Neural crest cell (in vitro differentiated cells): ENCODE results near the gene PADI4. TPM values are rescaled to one million over a fixed set of nuclear protein-coding genes. Genes with fewer than 3 reads are reported as not detected.
A peak's percentile ranks its signal among the peaks of the same experiment; 100 is the strongest.
"Not testable (repeated sequence)": the region's sequence is repeated elsewhere in the genome, so short reads cannot be mapped to it uniquely, and the experiment has no call there.

ENCODE experiments used
- DNase-seq: peaks from one replicate; pipeline ENCODE4 v3.0.0; 2021; ENCODE audit warnings: low read depth, mixed read lengths, low spot score
- H3K27ac Mint-ChIP-seq: one replicate; pipeline ENCODE4 v1.8.0; 2021; ENCODE audit warnings: mild to moderate bottlenecking, mixed read lengths; ENCODE audit not compliant: unreplicated experiment
- H3K27me3 Mint-ChIP-seq: 2 replicates; pipeline ENCODE4 v1.8.0; 2021; ENCODE audit warnings: low read depth, mild to moderate bottlenecking, mixed read lengths
- H3K36me3 Mint-ChIP-seq: 2 replicates; pipeline ENCODE4 v1.8.0; 2021; ENCODE audit warnings: low read depth, mild to moderate bottlenecking, mixed read lengths
- H3K4me1 Mint-ChIP-seq: 2 replicates; pipeline ENCODE4 v1.8.0; 2021; ENCODE audit warnings: mixed read lengths
- H3K4me3 Mint-ChIP-seq: one replicate; pipeline ENCODE4 v1.8.0; 2021; ENCODE audit warnings: mild to moderate bottlenecking, mixed read lengths
- H3K9me3 Mint-ChIP-seq: 2 replicates; pipeline ENCODE4 v1.8.0; 2021; ENCODE audit warnings: mixed read lengths
- total RNA-seq: library from RNA; stranded (reverse); gene quantifications from 2 replicates; pipeline ENCODE4 v1.2.1, GENCODE V29; 2021
- TF ChIP-seq, protein P1 (sequence below): fragments of 200-600 bp; sonication (generic); conservative IDR thresholded peaks from 2 replicates; pipeline ENCODE4 v1.5.0; 2021; ENCODE audit warnings: antibody characterized with exemption, mild to moderate bottlenecking

PADI4 gene
- total RNA-seq, 1 donor from 2014 or later, result not detected

DNA sequence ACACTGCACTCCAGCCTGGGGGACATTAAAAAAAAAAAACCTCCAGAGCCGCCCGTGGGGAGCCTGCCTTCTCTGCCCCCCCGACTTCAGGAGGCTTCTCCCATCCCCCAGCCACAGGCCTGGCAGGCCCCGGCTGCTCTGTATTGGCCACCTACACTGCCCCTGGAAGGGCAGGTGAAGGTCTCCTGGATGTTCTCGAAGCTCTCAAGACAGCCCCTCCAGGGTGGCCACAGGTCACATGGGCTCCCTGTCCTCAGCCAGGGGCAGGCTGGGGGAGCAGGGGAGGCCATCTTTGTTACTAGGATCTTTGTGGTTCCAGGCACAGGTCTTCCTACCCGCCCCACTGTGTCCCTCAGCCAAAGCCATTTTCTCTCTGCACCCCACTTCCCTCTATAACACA, 96.8 kb downstream of the PADI4 start:
- Mint-ChIP-seq H3K4me3 (no peak overlapping the region), H3K36me3 (peaks cover 10% of the 10 kb centered on the region), H3K4me1 (peaks cover 4% of the 10 kb centered on the region), H3K27me3 (no peaks in the 10 kb centered on the region), H3K27ac (no peak overlapping the region), H3K9me3 (no peaks in the 10 kb centered on the region)
- TF ChIP-seq, protein P1, sequence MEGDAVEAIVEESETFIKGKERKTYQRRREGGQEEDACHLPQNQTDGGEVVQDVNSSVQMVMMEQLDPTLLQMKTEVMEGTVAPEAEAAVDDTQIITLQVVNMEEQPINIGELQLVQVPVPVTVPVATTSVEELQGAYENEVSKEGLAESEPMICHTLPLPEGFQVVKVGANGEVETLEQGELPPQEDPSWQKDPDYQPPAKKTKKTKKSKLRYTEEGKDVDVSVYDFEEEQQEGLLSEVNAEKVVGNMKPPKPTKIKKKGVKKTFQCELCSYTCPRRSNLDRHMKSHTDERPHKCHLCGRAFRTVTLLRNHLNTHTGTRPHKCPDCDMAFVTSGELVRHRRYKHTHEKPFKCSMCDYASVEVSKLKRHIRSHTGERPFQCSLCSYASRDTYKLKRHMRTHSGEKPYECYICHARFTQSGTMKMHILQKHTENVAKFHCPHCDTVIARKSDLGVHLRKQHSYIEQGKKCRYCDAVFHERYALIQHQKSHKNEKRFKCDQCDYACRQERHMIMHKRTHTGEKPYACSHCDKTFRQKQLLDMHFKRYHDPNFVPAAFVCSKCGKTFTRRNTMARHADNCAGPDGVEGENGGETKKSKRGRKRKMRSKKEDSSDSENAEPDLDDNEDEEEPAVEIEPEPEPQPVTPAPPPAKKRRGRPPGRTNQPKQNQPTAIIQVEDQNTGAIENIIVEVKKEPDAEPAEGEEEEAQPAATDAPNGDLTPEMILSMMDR, result no peak
- DNase-seq, result no peak

DNA sequence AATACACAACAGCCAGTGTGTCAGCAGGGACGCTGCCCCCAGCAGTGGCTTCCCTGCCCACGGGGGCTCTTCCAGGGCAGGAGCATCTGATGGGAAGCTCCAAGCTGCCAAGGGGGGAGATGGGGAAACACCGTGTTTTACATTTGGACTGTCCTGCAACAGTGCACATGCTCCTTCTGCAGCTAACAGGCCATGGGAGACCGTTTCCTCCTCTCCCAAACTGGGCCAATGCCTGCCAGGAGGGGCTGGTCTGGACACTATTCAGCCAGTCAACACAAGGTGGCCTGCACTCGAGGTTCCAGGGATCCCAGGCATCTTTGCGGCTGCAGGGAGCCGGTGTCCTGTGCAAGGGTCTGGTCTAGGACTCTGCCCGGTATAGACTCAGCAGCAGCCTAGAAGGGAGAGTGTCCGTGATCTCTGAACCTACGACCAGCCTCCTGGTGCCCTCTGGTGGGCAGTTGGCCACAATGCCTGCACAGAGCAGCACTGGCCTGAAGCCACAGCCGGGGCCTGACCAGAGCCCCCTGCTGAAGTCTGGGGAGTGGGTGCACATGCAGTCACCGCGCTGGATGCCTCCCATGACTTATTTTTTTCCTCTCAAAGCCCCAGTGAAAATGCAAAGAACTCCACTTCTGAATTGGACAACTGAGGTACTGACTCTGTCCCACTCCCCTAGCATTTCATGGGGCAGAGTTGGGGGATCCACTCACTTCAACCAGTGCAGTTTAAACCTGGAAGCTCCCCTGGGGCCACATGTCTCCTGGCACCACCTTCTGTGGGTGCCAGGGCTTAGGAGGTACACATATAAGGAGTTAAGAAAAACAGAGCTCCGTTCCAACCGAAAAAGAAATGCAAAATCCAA, 98.1 kb downstream of the PADI4 start:
- TF ChIP-seq, protein P1, result peak; percentile 82
- peak; percentile 79 for DNase-seq
- Mint-ChIP-seq H3K27me3 (no peaks in the 10 kb centered on the region), H3K27ac (no peak overlapping the region), H3K36me3 (peaks cover 13% of the 10 kb centered on the region), H3K4me3 (peak overlapping the region; percentile 19), H3K9me3 (no peaks in the 10 kb centered on the region), H3K4me1 (no peaks in the 10 kb centered on the region)

DNA sequence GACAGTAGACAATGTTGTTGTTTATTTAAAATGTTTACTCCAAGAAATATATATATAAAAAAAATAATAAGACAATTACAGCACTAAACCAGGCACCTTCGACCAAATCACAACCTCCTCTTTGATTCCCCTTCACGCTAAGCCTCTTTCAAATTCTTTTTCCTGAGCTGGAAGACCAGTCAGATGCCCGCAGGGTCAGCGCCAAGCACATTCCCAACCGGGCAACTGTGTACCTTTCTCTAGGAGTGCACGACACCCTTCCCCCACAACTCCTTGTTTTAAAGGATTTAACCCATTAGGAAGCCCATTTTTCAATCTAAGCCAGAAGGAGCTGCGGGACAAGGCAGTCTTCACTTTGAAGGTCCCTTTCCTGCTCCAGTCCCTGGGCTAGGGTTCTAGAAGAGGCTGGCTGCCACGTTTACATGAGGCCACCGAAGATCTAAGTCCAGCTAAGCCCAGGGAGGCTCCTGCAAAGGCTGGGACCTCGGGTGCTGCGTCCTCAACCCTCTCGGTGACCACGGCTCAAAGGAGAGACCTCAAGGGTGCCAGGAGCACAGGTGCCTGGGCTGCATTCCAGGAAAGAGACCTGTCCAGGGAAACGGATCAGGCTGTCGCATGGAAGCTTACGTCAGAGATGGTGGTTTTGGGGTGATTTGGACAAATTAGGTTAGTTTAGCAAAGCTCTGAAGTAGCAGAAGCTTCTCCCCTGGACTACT, 98.9 kb downstream of the PADI4 start:
- Mint-ChIP-seq H3K36me3 (peaks cover 13% of the 10 kb centered on the region), H3K27ac (peak overlapping the region; percentile 78)
- not testable (repeated sequence) for H3K27me3 Mint-ChIP-seq, DNase-seq, H3K4me1 Mint-ChIP-seq, H3K4me3 Mint-ChIP-seq, H3K9me3 Mint-ChIP-seq

DNA sequence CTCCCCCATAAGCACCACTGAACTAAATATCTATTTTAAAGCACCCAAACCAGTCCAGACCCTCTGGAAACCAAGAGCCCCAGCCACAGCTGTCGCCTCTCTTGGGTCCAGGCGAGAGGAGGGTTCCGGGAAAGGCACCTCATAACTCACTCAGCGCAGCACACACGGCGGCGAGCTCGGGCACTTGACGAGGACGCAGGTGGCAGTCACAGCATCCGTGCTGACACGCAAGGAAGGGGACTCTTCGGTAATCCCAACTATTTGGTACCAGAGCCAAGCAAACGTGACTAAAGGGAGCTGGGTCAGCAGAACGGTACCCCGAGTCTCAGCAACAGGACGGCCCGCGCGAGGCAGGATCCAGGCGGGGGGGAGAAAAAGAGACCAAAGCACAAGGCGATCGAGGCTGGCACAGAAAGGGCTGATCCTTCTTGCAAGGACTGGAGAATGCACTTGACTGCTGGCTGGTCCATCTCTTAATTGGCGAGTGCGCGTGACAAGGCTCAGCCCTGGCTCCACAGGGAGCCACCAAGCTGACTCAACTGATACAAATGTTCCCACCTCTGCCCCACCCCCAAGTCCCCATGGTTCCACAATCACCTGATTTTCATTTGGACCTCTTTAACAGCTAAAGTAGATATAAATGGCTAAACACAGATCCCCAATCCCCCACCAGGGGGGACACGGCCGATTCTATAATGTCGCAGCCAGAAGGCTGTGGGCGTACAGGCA, 100.0 kb downstream of the PADI4 start:
- H3K9me3 Mint-ChIP-seq, DNase-seq, H3K27ac Mint-ChIP-seq, H3K27me3 Mint-ChIP-seq, H3K4me1 Mint-ChIP-seq: not testable (repeated sequence)
- Mint-ChIP-seq H3K36me3 (peaks cover 14% of the 10 kb centered on the region), H3K4me3 (peak overlapping the region; percentile 34)

DNA sequence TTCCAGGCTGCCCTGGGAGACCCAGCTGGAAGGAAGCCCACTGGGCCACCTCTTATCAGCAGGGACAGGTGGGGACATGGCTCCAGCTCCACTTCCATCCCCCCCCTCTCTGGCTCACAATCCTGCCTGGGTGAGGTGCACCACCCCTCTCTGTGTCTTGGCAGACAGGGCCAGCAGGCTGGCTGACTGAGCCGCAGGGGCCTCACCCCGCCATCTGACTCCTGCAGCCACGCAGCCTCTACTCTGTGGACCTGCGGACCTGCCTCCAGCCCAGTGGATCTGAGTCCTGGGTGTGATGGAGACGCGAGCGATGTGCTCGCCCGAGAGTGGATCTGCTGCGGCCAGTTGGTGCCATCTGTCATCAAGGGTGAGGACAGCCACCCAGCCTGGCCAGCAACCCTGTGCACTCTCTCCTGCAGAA, 101.4 kb downstream of the PADI4 start:
- no peak for DNase-seq
- no peaks in the 10 kb centered on the region for H3K9me3 Mint-ChIP-seq
- H3K4me3 Mint-ChIP-seq, result no peak overlapping the region
- H3K36me3 Mint-ChIP-seq, result peaks cover 18% of the 10 kb centered on the region
- no peak overlapping the region for H3K27ac Mint-ChIP-seq
- H3K27me3 Mint-ChIP-seq, result no peaks in the 10 kb centered on the region
- no peaks in the 10 kb centered on the region for H3K4me1 Mint-ChIP-seq
- TF ChIP-seq, protein P1, result no peak

DNA sequence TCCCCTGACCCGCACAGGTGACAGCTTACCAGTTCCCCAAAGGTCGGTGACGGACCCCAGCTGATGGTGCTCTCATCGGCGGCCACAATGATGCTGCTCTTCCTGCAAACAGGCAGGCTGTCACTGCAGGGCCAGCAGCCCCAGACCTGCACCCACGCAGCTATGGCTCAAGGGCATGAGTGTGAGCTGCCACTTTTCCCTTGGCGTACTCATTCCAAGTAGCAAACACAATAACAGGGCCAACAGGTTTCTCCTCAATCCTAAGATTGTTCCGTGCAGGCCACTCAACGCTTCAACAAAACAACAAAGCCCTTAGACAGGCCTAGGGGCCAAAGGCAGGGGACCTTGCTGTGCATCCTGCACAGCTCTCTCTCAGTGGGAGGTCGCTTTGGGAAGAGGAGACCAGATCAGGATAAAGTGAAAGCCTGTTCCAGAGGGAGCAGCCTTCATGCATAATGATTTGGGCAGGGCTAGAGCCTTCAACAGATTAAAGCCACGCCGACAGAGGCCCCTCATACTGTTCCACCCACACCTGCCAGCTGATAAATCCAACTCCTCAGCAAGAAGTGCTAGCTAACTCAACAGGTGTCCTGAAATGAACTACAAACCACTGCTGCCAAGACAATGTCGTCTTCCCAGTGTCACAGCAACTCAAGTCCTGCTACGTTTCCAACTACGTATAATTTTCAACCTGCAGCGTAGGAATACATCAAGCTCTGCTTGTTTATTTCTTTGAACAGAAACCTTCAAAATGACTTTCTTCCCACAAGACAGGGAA, 104.3 kb downstream of the PADI4 start:
- H3K27me3 Mint-ChIP-seq, result no peaks in the 10 kb centered on the region
- H3K4me1 Mint-ChIP-seq, result no peaks in the 10 kb centered on the region
- no peak overlapping the region for H3K27ac Mint-ChIP-seq
- no peak for DNase-seq
- peaks cover 29% of the 10 kb centered on the region for H3K36me3 Mint-ChIP-seq
- no peaks in the 10 kb centered on the region for H3K9me3 Mint-ChIP-seq
- TF ChIP-seq, protein P1, result no peak
- no peak overlapping the region for H3K4me3 Mint-ChIP-seq
